CD14-positive monocyte (primary cell): Measurements from ENCODE around the gene CAPS. TPM values are rescaled to one million over a fixed set of nuclear protein-coding genes. Genes with fewer than 3 reads are reported as not detected.
A peak's percentile ranks its signal among the peaks of the same experiment; 100 is the strongest.

Experiments used
- DNase-seq, 3 donors: peaks; one replicate each; pipeline ENCODE4 v3.0.0-alpha.2; 2011 to 2022
- H2AFZ ChIP-seq: 2 replicates; pipeline ENCODE4 v1.6.0; 2012; ENCODE audit warnings: mild to moderate bottlenecking, low read depth, low read length, inconsistent platforms; ENCODE audit not compliant: insufficient read depth, poor library complexity, severe bottlenecking
- H3K27ac ChIP-seq, 2 donors: 1 replicate in 1 of 2; 2 replicates in 1 of 2; pipeline ENCODE4 v1.5.1; 2012 to 2013; ENCODE audit warnings: low read length in 2 of 2, control low read depth in 1 of 2, inconsistent platforms in 1 of 2, low read depth in 1 of 2, mild to moderate bottlenecking in 1 of 2
- H3K27me3 ChIP-seq, 2 donors: one replicate each; pipeline versions ENCODE4 v1.6.0 to v1.6.1; 2011 to 2013; ENCODE audit warnings: low read length in 2 of 2; ENCODE audit not compliant: control insufficient read depth in 2 of 2, insufficient read depth in 2 of 2
- H3K36me3 ChIP-seq, 2 donors: replicated peaks in 1 of 2; 1 replicate in 1 of 2; 2 replicates in 1 of 2; pipeline versions ENCODE4 v1.5.1 to v1.6.1; 2012 to 2013; ENCODE audit warnings: low read length in 2 of 2, control low read depth in 1 of 2, inconsistent platforms in 1 of 2, mild to moderate bottlenecking in 1 of 2; ENCODE audit not compliant: insufficient read depth in 2 of 2, control insufficient read depth in 1 of 2
- H3K4me1 ChIP-seq, 2 donors: 1 replicate in 1 of 2; 2 replicates in 1 of 2; pipeline versions ENCODE4 v1.5.1 to v1.6.1; 2012 to 2013; ENCODE audit warnings: low read length in 2 of 2, control low read depth in 1 of 2, inconsistent platforms in 1 of 2, mild to moderate bottlenecking in 1 of 2, moderate library complexity in 1 of 2; ENCODE audit not compliant: insufficient read depth in 2 of 2, control insufficient read depth in 1 of 2
- H3K4me2 ChIP-seq: replicated peaks from 2 replicates; pipeline ENCODE3; 2012; ENCODE audit warnings: low read length, moderate library complexity, mild to moderate bottlenecking; ENCODE audit not compliant: poor library complexity, severe bottlenecking; ENCODE audit errors: extremely low read depth
- H3K4me3 ChIP-seq, 3 experiments: fragments of 200-600 bp in 1 of 3; sonication (generic) in 1 of 3; replicated peaks in 1 of 3; 1 replicate in 2 of 3; 2 replicates in 1 of 3; pipeline ENCODE4 v1.5.1; 2011 to 2013; ENCODE audit warnings: low read length in 3 of 3, mild to moderate bottlenecking in 3 of 3, control low read depth in 2 of 3, low read depth in 2 of 3, inconsistent platforms in 1 of 3, moderate library complexity in 1 of 3
- H3K79me2 ChIP-seq: 2 replicates; pipeline ENCODE4 v1.6.0; 2012; ENCODE audit warnings: mild to moderate bottlenecking, control low read depth, inconsistent platforms, low read length, moderate library complexity; ENCODE audit not compliant: insufficient read depth
- H3K9ac ChIP-seq: 2 replicates; pipeline ENCODE4 v1.6.0; 2017; ENCODE audit warnings: low read length, mild to moderate bottlenecking; ENCODE audit not compliant: insufficient read depth, poor library complexity, severe bottlenecking
- H3K9me3 ChIP-seq, 2 donors: replicated peaks in 1 of 2; 1 replicate in 1 of 2; 2 replicates in 1 of 2; pipeline versions ENCODE4 v1.5.1 to v1.6.1; 2012 to 2013; ENCODE audit warnings: low read length in 2 of 2, control low read depth in 1 of 2; ENCODE audit not compliant: control insufficient read depth in 1 of 2, insufficient read depth in 1 of 2
- H4K20me1 ChIP-seq: 2 replicates; pipeline ENCODE4 v1.6.0; 2012; ENCODE audit warnings: mild to moderate bottlenecking, low read length, control low read depth, moderate library complexity; ENCODE audit not compliant: insufficient read depth
- H3K27ac Mint-ChIP-seq, 7 donors: one replicate each; pipeline ENCODE4 v1.8.0; 2020; ENCODE audit warnings: mild to moderate bottlenecking in 7 of 7, mixed read lengths in 7 of 7, moderate library complexity in 6 of 7, inconsistent platforms in 2 of 7
- H3K27me3 Mint-ChIP-seq, 3 donors: one replicate each; pipeline ENCODE4 v1.8.0; 2021 to 2022; ENCODE audit warnings: low read depth in 3 of 3, mild to moderate bottlenecking in 3 of 3, mixed read lengths in 3 of 3, moderate library complexity in 3 of 3, inconsistent platforms in 1 of 3
- H3K36me3 Mint-ChIP-seq, 2 donors: one replicate each; pipeline ENCODE4 v1.8.0; 2020; ENCODE audit warnings: mixed read lengths in 2 of 2, inconsistent platforms in 1 of 2, mild to moderate bottlenecking in 1 of 2
- H3K4me1 Mint-ChIP-seq: one replicate; pipeline ENCODE4 v1.8.0; 2020; ENCODE audit warnings: mild to moderate bottlenecking, mixed read lengths
- H3K4me3 Mint-ChIP-seq, 2 donors: one replicate each; pipeline ENCODE4 v1.8.0; 2020; ENCODE audit warnings: mild to moderate bottlenecking in 2 of 2, mixed read lengths in 2 of 2, moderate library complexity in 1 of 2
- H3K9me3 Mint-ChIP-seq, 7 donors: one replicate each; pipeline ENCODE4 v1.8.0; 2020 to 2022; ENCODE audit warnings: mixed read lengths in 7 of 7, mild to moderate bottlenecking in 6 of 7, moderate library complexity in 6 of 7, inconsistent platforms in 2 of 7
- WGBS: methylation state at CpG from one replicate; pipeline ENCODE4 v1.1.5; 2013; ENCODE audit warnings: missing lambda C conversion rate; ENCODE audit not compliant: insufficient coverage; 5-methylcytosine and 5-hydroxymethylcytosine counted together
- intact Hi-C, 2 donors: fragments of 100-400 bp; cut with micrococcal nuclease; formaldehyde crosslinking; loops; one replicate each; pipeline versions ENCODE4 v1.15.0 to v1.15.1; 2023
- polyA plus RNA-seq, 3 donors: library from polyadenylated mRNA; depleted of rRNA in 1 of 3; unstranded in 2 of 3; stranded (reverse) in 1 of 3; fragments of 300-500 nt in 2 of 3; fragments of >200 nt in 1 of 3; fragmentation: Illumina TruSeq in 2 of 3; gene quantifications; 1 replicate in 2 of 3; 2 replicates in 1 of 3; pipeline ENCODE4 v1.2.3, GENCODE V29; 2012 to 2021
- TF ChIP-seq, protein P1 (sequence below): fragments of 200-600 bp; IDR thresholded peaks from one replicate; pipeline ENCODE4 v1.8.0; 2022; ENCODE audit warnings: antibody characterized with exemption, mild to moderate bottlenecking

CAPS gene
- polyA plus RNA-seq, 3 donors: 0.34 to 34.8 (median 0.72) TPM

DNA sequence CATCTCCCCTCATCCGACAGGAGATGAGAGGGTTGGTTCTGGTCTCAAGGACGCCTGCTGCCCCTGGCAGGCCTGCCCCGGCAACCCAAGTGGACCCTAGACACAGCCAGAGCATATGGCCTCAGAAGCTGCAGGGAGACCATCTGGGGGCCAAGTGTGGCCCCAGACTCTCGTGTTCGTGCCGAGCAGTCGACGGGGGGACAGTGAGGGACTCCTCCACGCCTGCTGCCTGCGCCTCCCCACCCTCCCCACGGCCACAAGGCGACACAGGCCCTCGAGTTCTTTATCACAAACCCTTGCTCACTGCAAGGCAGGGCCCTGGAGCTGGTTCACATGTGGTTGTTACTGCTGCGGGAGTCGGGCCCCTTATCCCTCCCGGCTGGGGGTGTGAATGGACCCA, 9.3 kb downstream of the CAPS start:
- WGBS: 96% methylated on average over 15 of the region's 16 CpGs
- no peak for DNase-seq
- no peaks in the 10 kb centered on the region for H3K27me3 ChIP-seq
- no peak overlapping the region for H3K4me2 ChIP-seq
- Mint-ChIP-seq H3K4me1 (no peaks in the 10 kb centered on the region), H3K27ac (no peak overlapping the region), H3K4me3 (no peak overlapping the region), H3K9me3 (no peaks in the 10 kb centered on the region), H3K36me3 (peaks cover 86 to 100% of the 10 kb centered on the region in 2 donors), H3K27me3 (peaks cover 0 to 2% (median 0%) of the 10 kb centered on the region in 3 donors)
- TF ChIP-seq, protein P1, sequence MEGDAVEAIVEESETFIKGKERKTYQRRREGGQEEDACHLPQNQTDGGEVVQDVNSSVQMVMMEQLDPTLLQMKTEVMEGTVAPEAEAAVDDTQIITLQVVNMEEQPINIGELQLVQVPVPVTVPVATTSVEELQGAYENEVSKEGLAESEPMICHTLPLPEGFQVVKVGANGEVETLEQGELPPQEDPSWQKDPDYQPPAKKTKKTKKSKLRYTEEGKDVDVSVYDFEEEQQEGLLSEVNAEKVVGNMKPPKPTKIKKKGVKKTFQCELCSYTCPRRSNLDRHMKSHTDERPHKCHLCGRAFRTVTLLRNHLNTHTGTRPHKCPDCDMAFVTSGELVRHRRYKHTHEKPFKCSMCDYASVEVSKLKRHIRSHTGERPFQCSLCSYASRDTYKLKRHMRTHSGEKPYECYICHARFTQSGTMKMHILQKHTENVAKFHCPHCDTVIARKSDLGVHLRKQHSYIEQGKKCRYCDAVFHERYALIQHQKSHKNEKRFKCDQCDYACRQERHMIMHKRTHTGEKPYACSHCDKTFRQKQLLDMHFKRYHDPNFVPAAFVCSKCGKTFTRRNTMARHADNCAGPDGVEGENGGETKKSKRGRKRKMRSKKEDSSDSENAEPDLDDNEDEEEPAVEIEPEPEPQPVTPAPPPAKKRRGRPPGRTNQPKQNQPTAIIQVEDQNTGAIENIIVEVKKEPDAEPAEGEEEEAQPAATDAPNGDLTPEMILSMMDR: no peak
- no peaks in the 10 kb centered on the region for H4K20me1 ChIP-seq
- no peaks in the 10 kb centered on the region for H3K79me2 ChIP-seq
- H2AFZ ChIP-seq: no peak overlapping the region
- no peak overlapping the region for H3K9ac ChIP-seq
- no peaks in the 10 kb centered on the region for H3K9me3 ChIP-seq
- no peaks in the 10 kb centered on the region for H3K4me1 ChIP-seq
- intact Hi-C loops: no loop called here
- H3K27ac ChIP-seq: no peak overlapping the region
- H3K4me3 ChIP-seq: no peak overlapping the region
- peaks cover 96 to 100% of the 10 kb centered on the region in 2 donors for H3K36me3 ChIP-seq

GRCh38 chr19:5925830-5926427, 11.9 kb downstream of the CAPS start:
- H3K27me3 Mint-ChIP-seq: no peaks in the 10 kb centered on the region
- WGBS: 93% methylated on average over 3 of the region's 18 CpGs
- H3K27ac Mint-ChIP-seq: peak overlapping the region in 1 of 7 donors; percentile 55
- Histone ChIP-seq H4K20me1 (no peaks in the 10 kb centered on the region), H3K9me3 (no peaks in the 10 kb centered on the region), H2AFZ (no peak overlapping the region), H3K4me2 (no peak overlapping the region), H3K79me2 (no peaks in the 10 kb centered on the region), H3K4me3 (no peak overlapping the region), H3K27ac (no peak overlapping the region), H3K36me3 (peaks cover 96 to 100% of the 10 kb centered on the region in 2 donors), H3K27me3 (no peaks in the 10 kb centered on the region), H3K9ac (no peak overlapping the region), H3K4me1 (no peaks in the 10 kb centered on the region)
- intact Hi-C loops: no loop called here
- H3K4me3 Mint-ChIP-seq: no peak overlapping the region
- peaks cover 94 to 100% of the 10 kb centered on the region in 2 donors for H3K36me3 Mint-ChIP-seq
- no peaks in the 10 kb centered on the region for H3K4me1 Mint-ChIP-seq
- H3K9me3 Mint-ChIP-seq: no peaks in the 10 kb centered on the region
- no peak for DNase-seq
- TF ChIP-seq, protein P1: no peak
